Neuronal stem cell (in vitro differentiated cells): ENCODE results near the gene TCF15.

ENCODE experiments used
- DNase-seq: peaks from one replicate; pipeline ENCODE4 v3.0.0-alpha.2; 2013; ENCODE audit warnings: low spot score
- H2AFZ ChIP-seq: one replicate; pipeline ENCODE4 v1.6.1; 2013; ENCODE audit warnings: mild to moderate bottlenecking, low read length, inconsistent platforms
- H2AK5ac ChIP-seq: 2 replicates; pipeline ENCODE4 v1.6.1; 2013; ENCODE audit warnings: low read depth, mild to moderate bottlenecking, inconsistent platforms, low read length, moderate library complexity, mixed read lengths
- H2BK120ac ChIP-seq: 2 replicates; pipeline ENCODE4 v1.6.1; 2013; ENCODE audit warnings: low read depth, mild to moderate bottlenecking, inconsistent platforms, low read length, moderate library complexity, mixed read lengths
- H2BK12ac ChIP-seq: one replicate; pipeline ENCODE4 v1.6.1; 2013; ENCODE audit warnings: low read length, inconsistent platforms
- H2BK15ac ChIP-seq: 2 replicates; pipeline ENCODE4 v1.6.1; 2013; ENCODE audit warnings: mild to moderate bottlenecking, low read length, inconsistent platforms, mixed read lengths
- H2BK5ac ChIP-seq: one replicate; pipeline ENCODE4 v1.6.1; 2013; ENCODE audit warnings: inconsistent platforms, mild to moderate bottlenecking, low read length, moderate library complexity
- H3K14ac ChIP-seq: one replicate; pipeline ENCODE4 v1.6.1; 2013; ENCODE audit warnings: low read length, inconsistent platforms
- H3K18ac ChIP-seq: 2 replicates; pipeline ENCODE4 v1.6.1; 2013; ENCODE audit warnings: low read length, inconsistent platforms
- H3K23ac ChIP-seq: 2 replicates; pipeline ENCODE4 v1.6.1; 2013; ENCODE audit warnings: low read depth, mild to moderate bottlenecking, mixed read lengths, low read length, inconsistent platforms; ENCODE audit not compliant: poor library complexity
- H3K27ac ChIP-seq: replicated peaks from 3 replicates; pipeline ENCODE4 v1.5.1; 2013; ENCODE audit warnings: low read length, inconsistent platforms
- H3K27me3 ChIP-seq, 3 experiments: 2 replicates each; pipeline ENCODE4 v1.6.1; 2013; ENCODE audit warnings: low read length in 3 of 3, mild to moderate bottlenecking in 2 of 3, inconsistent platforms in 1 of 3, low read depth in 1 of 3, mixed read lengths in 1 of 3, moderate library complexity in 1 of 3; ENCODE audit not compliant: control insufficient read depth in 3 of 3, insufficient read depth in 3 of 3
- H3K36me3 ChIP-seq, 2 donors: replicated peaks in 1 of 2; 2 replicates each; pipeline ENCODE4 v1.6.1; 2013; ENCODE audit warnings: low read length in 2 of 2; ENCODE audit not compliant: control insufficient read depth in 2 of 2, insufficient read depth in 2 of 2
- H3K4ac ChIP-seq: 2 replicates; pipeline ENCODE4 v1.6.1; 2013; ENCODE audit warnings: inconsistent platforms, mild to moderate bottlenecking, low read length, moderate library complexity
- H3K4me1 ChIP-seq, 2 donors: 1 replicate in 1 of 2; 2 replicates in 1 of 2; pipeline ENCODE4 v1.6.1; 2013; ENCODE audit warnings: low read length in 2 of 2, low read depth in 1 of 2; ENCODE audit not compliant: control insufficient read depth in 2 of 2, insufficient read depth in 1 of 2
- H3K4me2 ChIP-seq: one replicate; pipeline ENCODE4 v1.6.1; 2013; ENCODE audit warnings: mild to moderate bottlenecking, low read length, inconsistent platforms; ENCODE audit not compliant: insufficient read depth, poor library complexity, severe bottlenecking
- H3K4me3 ChIP-seq, 2 donors: 2 replicates each; pipeline ENCODE4 v1.5.1; 2013; ENCODE audit warnings: low read length in 2 of 2, mild to moderate bottlenecking in 2 of 2, inconsistent platforms in 1 of 2, moderate library complexity in 1 of 2
- H3K79me1 ChIP-seq: one replicate; pipeline ENCODE4 v1.6.1; 2013; ENCODE audit warnings: low read depth, mild to moderate bottlenecking, inconsistent platforms, low read length, moderate library complexity
- H3K9ac ChIP-seq: one replicate; pipeline ENCODE4 v1.6.1; 2013; ENCODE audit warnings: mild to moderate bottlenecking, low read depth, low read length, inconsistent platforms; ENCODE audit not compliant: poor library complexity
- H3K9me3 ChIP-seq, 2 donors: replicated peaks in 1 of 2; 2 replicates each; pipeline versions ENCODE3 to v1.6.1; 2013; ENCODE audit warnings: low read length in 2 of 2, mild to moderate bottlenecking in 2 of 2, inconsistent platforms in 1 of 2, low read depth in 1 of 2, mixed read lengths in 1 of 2, moderate library complexity in 1 of 2; ENCODE audit not compliant: control insufficient read depth in 2 of 2, insufficient read depth in 1 of 2
- H4K8ac ChIP-seq: one replicate; pipeline ENCODE4 v1.6.1; 2013; ENCODE audit warnings: low read depth, mild to moderate bottlenecking, inconsistent platforms, low read length, moderate library complexity
- H4K91ac ChIP-seq: one replicate; pipeline ENCODE4 v1.6.1; 2013; ENCODE audit warnings: low read length, low read depth, mild to moderate bottlenecking, inconsistent platforms; ENCODE audit not compliant: poor library complexity
- WGBS, 2 donors: extraction: QIAGEN DNeasy Blood & Tissue Kit; methylation state at CpG; one replicate each; pipeline ENCODE4 v1.1.7; 2013; ENCODE audit warnings: missing lambda C conversion rate in 2 of 2, mixed read lengths in 1 of 2; ENCODE audit not compliant: insufficient read length in 2 of 2, insufficient replicate concordance in 1 of 2; ENCODE audit errors: extremely low coverage in 2 of 2; 5-methylcytosine and 5-hydroxymethylcytosine counted together

TCF15 gene

DNA sequence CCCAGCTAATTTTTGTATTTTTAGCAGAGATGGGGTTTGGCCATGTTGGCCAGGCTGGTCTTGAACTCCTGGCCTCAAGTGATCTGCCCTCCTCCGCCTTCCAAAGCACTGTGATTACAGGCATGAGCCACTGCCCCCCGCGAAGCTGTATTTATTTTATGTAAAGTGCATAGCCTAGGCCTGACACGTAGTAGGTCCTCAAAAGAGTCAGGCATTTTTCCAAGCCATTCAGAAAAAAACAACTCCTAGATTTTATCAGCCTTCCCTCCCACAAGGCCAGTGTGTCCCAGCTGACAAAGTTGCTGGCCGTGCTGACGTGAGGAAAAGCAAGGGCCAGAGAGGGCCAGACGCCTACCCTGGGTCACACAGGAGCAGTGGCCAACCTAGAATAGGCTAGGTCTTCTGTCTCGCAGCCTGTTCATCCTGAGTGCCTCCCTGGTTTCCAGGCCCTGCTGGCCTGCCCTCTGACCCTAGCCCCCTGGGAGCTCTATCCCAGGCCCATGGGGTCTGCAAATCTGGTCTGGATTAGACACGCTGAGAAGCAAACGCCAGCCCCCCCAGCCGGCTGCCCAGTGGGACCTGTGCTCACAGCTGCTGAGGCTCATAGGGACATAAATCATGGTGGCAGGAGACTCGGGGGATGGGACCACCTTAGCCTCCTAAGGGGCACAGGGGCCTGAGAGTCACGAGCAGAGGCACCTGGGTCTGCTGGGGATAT is 11.8 kb downstream of the TCF15 start:
- Histone ChIP-seq H2BK5ac (no peak overlapping the region), H3K4me2 (no peak overlapping the region), H2BK15ac (no peak overlapping the region), H3K27me3 (peaks cover 0 to 8% (median 2%) of the 10 kb centered on the region in 3 experiments), H2AK5ac (peak overlapping the region; percentile 56), H3K23ac (no peak overlapping the region), H2AFZ (no peak overlapping the region), H2BK120ac (peak overlapping the region; percentile 75), H3K36me3 (no peaks in the 10 kb centered on the region), H2BK12ac (peak overlapping the region; percentile 78), H3K14ac (no peak overlapping the region), H3K79me1 (no peaks in the 10 kb centered on the region), H3K9me3 (no peaks in the 10 kb centered on the region), H3K4me3 (peak overlapping the region in 1 of 2 donors; percentile 41), H3K18ac (no peak overlapping the region), H3K4me1 (no peaks in the 10 kb centered on the region), H3K9ac (no peak overlapping the region), H4K91ac (no peak overlapping the region), H3K27ac (no peak overlapping the region), H4K8ac (no peak overlapping the region), H3K4ac (no peak overlapping the region)
- WGBS, 2 donors = no CpG with 5 or more reads among the region's 13 CpGs
- no peak for DNase-seq

DNA sequence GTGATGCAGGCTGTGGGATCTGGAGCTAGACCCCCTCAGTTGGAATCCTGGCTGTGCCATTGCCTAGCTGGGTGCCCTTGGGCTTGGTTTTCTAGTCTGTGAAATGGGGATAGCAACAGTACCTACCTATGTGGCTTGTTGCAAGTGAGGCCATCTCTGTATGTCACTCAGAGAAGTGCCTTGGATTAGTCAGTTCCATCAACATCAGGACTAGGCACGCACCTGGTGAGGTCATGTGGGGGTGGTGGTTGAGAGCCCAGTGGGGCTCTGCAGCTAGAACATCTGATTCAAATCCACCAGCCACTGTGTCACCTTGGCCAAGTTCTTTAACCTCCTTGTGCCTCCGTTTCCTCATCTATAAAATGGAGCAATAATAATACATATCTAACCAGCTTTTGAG is 12.5 kb downstream of the TCF15 start:
- Histone ChIP-seq H3K27me3 (peaks cover 0 to 6% (median 2%) of the 10 kb centered on the region in 3 experiments), H4K91ac (no peak overlapping the region), H2AK5ac (no peak overlapping the region), H3K4me2 (no peak overlapping the region), H2BK120ac (no peak overlapping the region), H3K36me3 (no peaks in the 10 kb centered on the region), H2BK5ac (no peak overlapping the region), H3K79me1 (no peaks in the 10 kb centered on the region), H2BK12ac (no peak overlapping the region), H3K23ac (no peak overlapping the region), H2BK15ac (no peak overlapping the region), H3K27ac (no peak overlapping the region), H3K4me1 (no peaks in the 10 kb centered on the region), H3K14ac (no peak overlapping the region), H3K9ac (no peak overlapping the region), H3K4ac (no peak overlapping the region), H3K4me3 (no peak overlapping the region), H3K9me3 (no peaks in the 10 kb centered on the region), H2AFZ (no peak overlapping the region), H3K18ac (no peak overlapping the region), H4K8ac (no peak overlapping the region)
- WGBS, 2 donors = no CpG with 5 or more reads among the region's 2 CpGs
- no peak for DNase-seq

DNA sequence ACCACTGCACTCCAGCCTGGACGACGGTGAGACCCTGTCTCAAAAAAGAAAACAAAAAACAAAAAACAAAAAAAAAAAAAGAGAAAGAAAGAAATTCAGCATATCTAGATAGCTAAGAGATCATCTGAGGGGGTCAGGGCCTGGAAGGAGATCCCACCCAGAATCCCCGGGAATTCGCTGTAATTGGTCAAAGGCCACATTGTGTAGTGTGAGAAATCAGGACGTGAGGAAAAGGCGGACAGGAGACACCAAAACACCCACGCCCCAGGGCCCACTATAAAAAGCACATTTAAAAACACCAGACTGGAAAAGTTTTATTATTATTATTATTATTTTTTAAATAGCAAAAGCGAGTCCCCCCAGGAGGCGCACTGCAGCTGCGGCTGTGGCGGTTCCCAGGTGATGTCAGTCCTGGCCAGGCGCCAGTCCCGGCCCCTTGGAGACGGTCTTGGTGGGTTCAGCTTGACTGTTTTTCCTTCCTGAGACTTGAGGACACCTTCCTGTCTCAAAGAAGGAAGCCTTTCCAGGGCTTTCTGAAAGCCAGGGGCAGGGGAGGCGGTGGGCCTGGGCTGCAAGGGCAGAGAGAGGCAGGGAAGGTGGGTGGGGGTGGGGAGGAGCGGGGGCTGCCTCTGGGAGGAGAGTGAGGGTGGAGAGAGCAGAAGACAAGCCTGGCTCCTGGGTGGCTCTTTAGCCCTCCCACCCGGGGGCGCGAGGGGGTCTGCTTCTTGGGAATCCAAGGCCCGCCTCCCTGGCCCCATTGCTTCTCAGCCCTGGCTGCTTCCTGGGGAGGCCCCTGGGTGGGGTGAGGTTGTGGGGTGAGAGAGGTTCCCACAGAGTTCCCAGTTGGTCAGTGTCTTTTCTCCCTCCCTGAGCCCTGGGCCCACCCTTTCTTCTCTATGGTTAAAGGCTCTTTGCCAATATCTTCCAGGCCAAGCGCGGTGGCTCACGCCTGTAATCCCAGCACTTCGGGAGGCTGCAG is 14.5 kb downstream of the TCF15 start:
- Histone ChIP-seq H3K23ac (no peak overlapping the region), H2BK120ac (no peak overlapping the region), H3K18ac (peak overlapping the region; percentile 35), H2BK12ac (no peak overlapping the region), H3K4ac (no peak overlapping the region), H3K36me3 (no peaks in the 10 kb centered on the region), H2AFZ (no peak overlapping the region), H3K9me3 (no peaks in the 10 kb centered on the region), H3K4me3 (no peak overlapping the region), H3K27ac (no peak overlapping the region), H2BK15ac (no peak overlapping the region), H3K79me1 (no peaks in the 10 kb centered on the region), H2AK5ac (no peak overlapping the region), H4K91ac (no peak overlapping the region), H4K8ac (no peak overlapping the region), H3K14ac (no peak overlapping the region), H3K27me3 (peaks cover 0 to 21% (median 0%) of the 10 kb centered on the region in 3 experiments), H2BK5ac (no peak overlapping the region), H3K9ac (no peak overlapping the region), H3K4me2 (no peak overlapping the region), H3K4me1 (no peaks in the 10 kb centered on the region)
- DNase-seq = no peak
- no CpG with 5 or more reads among the region's 24 CpGs for WGBS, 2 donors

DNA sequence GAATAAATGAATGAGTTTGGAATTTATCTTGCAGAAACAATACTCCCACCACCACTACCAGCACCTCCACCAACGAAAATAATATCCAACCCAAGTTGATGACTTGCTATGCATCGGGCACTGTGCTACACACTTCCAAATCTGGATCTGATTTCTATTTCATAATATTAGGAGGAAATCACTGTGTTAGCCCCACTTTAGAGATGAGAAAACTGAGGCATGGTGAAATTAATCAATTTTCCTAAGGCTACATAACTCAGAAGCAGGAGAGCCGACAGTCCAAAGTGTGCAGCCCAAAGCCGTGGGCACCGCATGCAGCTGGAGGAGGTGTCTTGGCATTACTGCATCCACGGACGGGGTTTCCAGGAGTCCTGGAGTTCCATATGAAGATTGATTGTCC is 17.6 kb downstream of the TCF15 start:
- Histone ChIP-seq H3K27me3 (peaks cover 0 to 22% (median 0%) of the 10 kb centered on the region in 3 experiments), H2BK5ac (no peak overlapping the region), H4K8ac (no peak overlapping the region), H3K79me1 (no peaks in the 10 kb centered on the region), H3K4me3 (no peak overlapping the region), H3K4me2 (no peak overlapping the region), H2BK120ac (no peak overlapping the region), H2BK15ac (no peak overlapping the region), H2AFZ (no peak overlapping the region), H3K23ac (no peak overlapping the region), H2AK5ac (no peak overlapping the region), H3K36me3 (no peaks in the 10 kb centered on the region), H3K18ac (no peak overlapping the region), H2BK12ac (no peak overlapping the region), H3K14ac (no peak overlapping the region), H3K9ac (no peak overlapping the region), H3K9me3 (no peaks in the 10 kb centered on the region), H3K4me1 (no peaks in the 10 kb centered on the region), H3K27ac (no peak overlapping the region), H3K4ac (no peak overlapping the region), H4K91ac (no peak overlapping the region)
- DNase-seq = no peak
- WGBS, 2 donors = no CpG with 5 or more reads among the region's 7 CpGs
